HCT116 (cell line): ENCODE data around the gene TPD52L3.

Source experiments
- JUND ChIP-seq: IDR thresholded peaks from 2 replicates; pipeline ENCODE4 v1.6.1; 2012
- POLR2A ChIP-seq: IDR thresholded peaks from 2 replicates; pipeline ENCODE4 v1.7.0; 2011; ENCODE audit warnings: borderline replicate concordance; ENCODE audit not compliant: insufficient read depth, insufficient read length; ENCODE audit errors: extremely low read depth
- POLR2AphosphoS5 ChIP-seq: IDR thresholded peaks from 2 replicates; pipeline ENCODE4 v1.6.1; 2011; ENCODE audit warnings: mild to moderate bottlenecking, low read depth, low read length, moderate library complexity
- RAD21 ChIP-seq: IDR thresholded peaks from 2 replicates; pipeline ENCODE4 v1.6.1; 2012; ENCODE audit warnings: low read depth, mild to moderate bottlenecking
- SP1 ChIP-seq: IDR thresholded peaks from 2 replicates; pipeline ENCODE4 v1.6.1; 2012; ENCODE audit warnings: low read depth
- TF ChIP-seq, protein P1 (sequence below): IDR thresholded peaks from 2 replicates; pipeline ENCODE4 v1.6.1; 2012; ENCODE audit warnings: low read depth
- TF ChIP-seq, protein P2 (sequence below), 3 experiments: fragments of 200-600 bp in 1 of 3; sonication (generic) in 1 of 3; IDR thresholded peaks in 2 of 3; conservative IDR thresholded peaks in 1 of 3; 2 replicates each; pipeline ENCODE4 v1.5.1; 2012 to 2017; ENCODE audit warnings: low read depth in 2 of 3, low read length in 2 of 3, antibody characterized with exemption in 1 of 3, borderline replicate concordance in 1 of 3, control low read depth in 1 of 3, mild to moderate bottlenecking in 1 of 3, mixed read lengths in 1 of 3, mixed run types in 1 of 3, moderate library complexity in 1 of 3; ENCODE audit not compliant: insufficient read depth in 1 of 3
- TF ChIP-seq, protein P3 (sequence below): IDR thresholded peaks from 2 replicates; pipeline ENCODE4 v1.6.1; 2012

DNA sequence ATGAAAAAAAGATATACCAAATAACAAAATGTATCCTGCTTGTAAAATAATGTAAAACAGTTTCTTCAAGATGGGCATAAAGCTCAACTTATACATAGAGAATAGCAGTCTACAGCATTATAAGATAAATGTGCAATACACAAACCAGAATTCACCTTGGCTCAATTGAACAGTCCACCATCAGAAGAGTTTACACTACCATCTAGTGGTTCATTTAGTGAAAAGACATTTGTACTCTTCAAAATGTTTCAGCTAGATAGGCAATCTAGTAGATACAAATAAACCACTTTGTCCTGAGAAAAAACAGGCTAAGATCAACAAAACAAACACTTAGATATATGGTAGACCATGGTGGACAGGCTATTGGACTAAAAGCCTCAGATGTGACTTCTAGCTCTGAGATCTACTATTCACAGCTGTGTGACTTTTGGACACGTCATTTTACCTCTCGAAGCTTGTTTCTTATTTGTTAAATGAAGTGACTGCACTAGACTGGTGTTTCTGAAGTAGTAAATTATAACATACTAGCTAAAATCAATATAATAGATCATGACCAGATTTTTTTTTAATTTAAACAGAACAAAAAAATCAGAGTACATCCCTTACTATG lies 22.1 kb upstream of the TPD52L3 start:
- TF ChIP-seq JUND, result no peak
- no peak for TF ChIP-seq POLR2AphosphoS5
- TF ChIP-seq, protein P1, sequence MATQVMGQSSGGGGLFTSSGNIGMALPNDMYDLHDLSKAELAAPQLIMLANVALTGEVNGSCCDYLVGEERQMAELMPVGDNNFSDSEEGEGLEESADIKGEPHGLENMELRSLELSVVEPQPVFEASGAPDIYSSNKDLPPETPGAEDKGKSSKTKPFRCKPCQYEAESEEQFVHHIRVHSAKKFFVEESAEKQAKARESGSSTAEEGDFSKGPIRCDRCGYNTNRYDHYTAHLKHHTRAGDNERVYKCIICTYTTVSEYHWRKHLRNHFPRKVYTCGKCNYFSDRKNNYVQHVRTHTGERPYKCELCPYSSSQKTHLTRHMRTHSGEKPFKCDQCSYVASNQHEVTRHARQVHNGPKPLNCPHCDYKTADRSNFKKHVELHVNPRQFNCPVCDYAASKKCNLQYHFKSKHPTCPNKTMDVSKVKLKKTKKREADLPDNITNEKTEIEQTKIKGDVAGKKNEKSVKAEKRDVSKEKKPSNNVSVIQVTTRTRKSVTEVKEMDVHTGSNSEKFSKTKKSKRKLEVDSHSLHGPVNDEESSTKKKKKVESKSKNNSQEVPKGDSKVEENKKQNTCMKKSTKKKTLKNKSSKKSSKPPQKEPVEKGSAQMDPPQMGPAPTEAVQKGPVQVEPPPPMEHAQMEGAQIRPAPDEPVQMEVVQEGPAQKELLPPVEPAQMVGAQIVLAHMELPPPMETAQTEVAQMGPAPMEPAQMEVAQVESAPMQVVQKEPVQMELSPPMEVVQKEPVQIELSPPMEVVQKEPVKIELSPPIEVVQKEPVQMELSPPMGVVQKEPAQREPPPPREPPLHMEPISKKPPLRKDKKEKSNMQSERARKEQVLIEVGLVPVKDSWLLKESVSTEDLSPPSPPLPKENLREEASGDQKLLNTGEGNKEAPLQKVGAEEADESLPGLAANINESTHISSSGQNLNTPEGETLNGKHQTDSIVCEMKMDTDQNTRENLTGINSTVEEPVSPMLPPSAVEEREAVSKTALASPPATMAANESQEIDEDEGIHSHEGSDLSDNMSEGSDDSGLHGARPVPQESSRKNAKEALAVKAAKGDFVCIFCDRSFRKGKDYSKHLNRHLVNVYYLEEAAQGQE, result no peak
- TF ChIP-seq, protein P2, sequence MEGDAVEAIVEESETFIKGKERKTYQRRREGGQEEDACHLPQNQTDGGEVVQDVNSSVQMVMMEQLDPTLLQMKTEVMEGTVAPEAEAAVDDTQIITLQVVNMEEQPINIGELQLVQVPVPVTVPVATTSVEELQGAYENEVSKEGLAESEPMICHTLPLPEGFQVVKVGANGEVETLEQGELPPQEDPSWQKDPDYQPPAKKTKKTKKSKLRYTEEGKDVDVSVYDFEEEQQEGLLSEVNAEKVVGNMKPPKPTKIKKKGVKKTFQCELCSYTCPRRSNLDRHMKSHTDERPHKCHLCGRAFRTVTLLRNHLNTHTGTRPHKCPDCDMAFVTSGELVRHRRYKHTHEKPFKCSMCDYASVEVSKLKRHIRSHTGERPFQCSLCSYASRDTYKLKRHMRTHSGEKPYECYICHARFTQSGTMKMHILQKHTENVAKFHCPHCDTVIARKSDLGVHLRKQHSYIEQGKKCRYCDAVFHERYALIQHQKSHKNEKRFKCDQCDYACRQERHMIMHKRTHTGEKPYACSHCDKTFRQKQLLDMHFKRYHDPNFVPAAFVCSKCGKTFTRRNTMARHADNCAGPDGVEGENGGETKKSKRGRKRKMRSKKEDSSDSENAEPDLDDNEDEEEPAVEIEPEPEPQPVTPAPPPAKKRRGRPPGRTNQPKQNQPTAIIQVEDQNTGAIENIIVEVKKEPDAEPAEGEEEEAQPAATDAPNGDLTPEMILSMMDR (IDR thresholded peaks at IDR 0.05 in 2 of 3, conservative IDR thresholded peaks at IDR 0.05 in 1 of 3; ENCODE audit: borderline replicate concordance in 1 of 3, insufficient read depth in 1 of 3, low read depth in 2 of 3, low read length in 2 of 3), result peak; percentile 48 to 81 (median 69)
- TF ChIP-seq POLR2A, result no peak
- TF ChIP-seq, protein P3, sequence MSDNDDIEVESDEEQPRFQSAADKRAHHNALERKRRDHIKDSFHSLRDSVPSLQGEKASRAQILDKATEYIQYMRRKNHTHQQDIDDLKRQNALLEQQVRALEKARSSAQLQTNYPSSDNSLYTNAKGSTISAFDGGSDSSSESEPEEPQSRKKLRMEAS, result no peak
- TF ChIP-seq SP1, result no peak
- peak; percentile 89 for TF ChIP-seq RAD21
